Epithelial cell of esophagus (primary cell): Measurements from ENCODE around the gene SH2D3A.

Experiments used
- DNase-seq: peaks from one replicate; pipeline ENCODE4 v3.0.0; 2010; ENCODE audit warnings: low read depth
- H3K4me3 ChIP-seq: 2 replicates; pipeline ENCODE4 v1.5.1; 2011; ENCODE audit warnings: mild to moderate bottlenecking, low read length, control low read depth
- CTCF ChIP-seq: IDR thresholded peaks from 2 replicates; pipeline ENCODE4 v1.5.1; 2011; ENCODE audit warnings: low read depth, mild to moderate bottlenecking, low read length, control low read depth, inconsistent platforms; ENCODE audit not compliant: insufficient read depth; ENCODE audit errors: missing control alignments

Gene SH2D3A

GRCh38 chr19:6723108-6723618, 44.1 kb downstream of the SH2D3A start:
- no peak overlapping the region for H3K4me3 ChIP-seq
- no peak for TF ChIP-seq CTCF
- DNase-seq, result peak; percentile 42

GRCh38 chr19:6721773-6722172, 45.5 kb downstream of the SH2D3A start:
- DNase-seq, result no peak
- no peak overlapping the region for H3K4me3 ChIP-seq
- no peak for TF ChIP-seq CTCF

- no peak for DNase-seq
- no peak for TF ChIP-seq CTCF
- no peak overlapping the region for H3K4me3 ChIP-seq
Observed at GRCh38 chr19:6721138-6721474, 46.1 kb downstream of the SH2D3A start.

GRCh38 chr19:6720369-6721137, 46.7 kb downstream of the SH2D3A start, which contains the start of gene C3:
C3 (minus strand) TSS chr19:6720650; CDS start chr19:6720589, 61 bp downstream.
- no peak within 1 kb of the TSS for H3K4me3 ChIP-seq
- no peak for TF ChIP-seq CTCF
- peak; percentile 85 for DNase-seq

GRCh38 chr19:6719992-6720368, 47.3 kb downstream of the SH2D3A start:
- TF ChIP-seq CTCF, result no peak
- no peak overlapping the region for H3K4me3 ChIP-seq
- no peak for DNase-seq

- no peak for TF ChIP-seq CTCF
- DNase-seq, result no peak
- no peak overlapping the region for H3K4me3 ChIP-seq
Observed at GRCh38 chr19:6719540-6719861, 47.7 kb downstream of the SH2D3A start.
